ENCODE data around the gene SELENOH.
"Not testable (repeated sequence)": the region's sequence is repeated elsewhere in the genome, so short reads cannot be mapped to it uniquely, and the experiment has no call there.

Gene SELENOH, protein sequence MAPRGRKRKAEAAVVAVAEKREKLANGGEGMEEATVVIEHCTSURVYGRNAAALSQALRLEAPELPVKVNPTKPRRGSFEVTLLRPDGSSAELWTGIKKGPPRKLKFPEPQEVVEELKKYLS

DNA sequence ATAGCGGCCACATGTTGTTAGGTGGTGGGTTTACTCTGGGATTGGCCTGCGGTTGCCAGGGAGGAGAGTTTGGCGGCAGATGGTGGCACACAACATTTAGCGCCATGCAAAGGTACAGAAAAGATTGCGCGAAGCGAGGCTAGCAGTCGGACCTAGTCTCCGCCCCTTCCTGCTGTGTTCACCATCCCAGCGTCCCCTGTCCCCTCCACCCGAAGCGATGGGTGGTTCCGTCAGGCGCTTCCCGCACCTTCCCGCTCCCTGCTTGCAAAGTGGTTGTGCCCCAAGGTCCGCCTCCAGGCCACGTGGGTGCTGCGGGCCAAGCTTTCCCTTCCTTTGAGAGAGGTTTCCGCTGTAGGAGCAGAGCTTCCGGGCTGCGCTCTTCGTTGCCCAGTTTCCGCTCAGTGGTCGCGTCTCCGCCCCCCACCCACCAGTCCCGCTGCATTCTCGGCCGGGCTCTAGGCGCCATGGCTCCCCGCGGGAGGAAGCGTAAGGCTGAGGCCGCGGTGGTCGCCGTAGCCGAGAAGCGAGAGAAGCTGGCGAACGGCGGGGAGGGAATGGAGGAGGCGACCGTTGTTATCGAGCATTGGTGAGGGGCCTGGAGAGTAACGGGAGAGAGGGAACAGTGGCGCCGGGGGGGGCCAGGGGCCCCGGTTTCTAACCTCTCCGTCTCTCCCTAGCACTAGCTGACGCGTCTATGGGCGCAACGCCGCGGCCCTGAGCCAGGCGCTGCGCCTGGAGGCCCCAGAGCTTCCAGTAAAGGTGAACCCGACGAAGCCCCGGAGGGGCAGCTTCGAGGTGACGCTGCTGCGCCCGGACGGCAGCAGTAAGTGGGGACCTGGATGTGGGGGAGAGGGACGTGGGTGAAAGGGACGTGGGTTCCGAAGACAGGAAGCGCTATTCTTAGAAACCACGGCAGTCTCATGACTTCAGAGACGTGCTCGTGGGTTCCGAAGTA is at the start of gene SELENOH:
Gene SELENOH, plus strand, starts transcription at position 360 of the 955 bp plus-strand sequence. Its CDS starts 105 bp downstream, at position 465.
- Histone ChIP-seq H3K36me3 (ENCODE audit: control insufficient read depth in 2 of 2, insufficient read depth in 2 of 2, low read length in 2 of 2) (peaks cover 32 to 39% of the 10 kb centered on the region in 2 donors), H3K4me1 (ENCODE audit: control insufficient read depth, insufficient read depth, low read length) (peaks cover 13% of the 10 kb centered on the region), H3K9me3 (ENCODE audit: control insufficient read depth in 2 of 2, low read length in 2 of 2) (no peaks in the 10 kb centered on the region), H3K27ac (ENCODE audit: low read length) (peak within 1 kb of the TSS; percentile 85), H3K9ac (ENCODE audit: low read length in 2 of 2) (peak within 1 kb of the TSS; percentile 91 to 97), H3K4me3 (ENCODE audit: low read length in 2 of 2) (peak within 1 kb of the TSS; percentile 79 to 88), H3K27me3 (ENCODE audit: control insufficient read depth in 1 of 2, insufficient read depth in 2 of 2, low read length in 2 of 2) (no peaks in the 10 kb centered on the region)

DNA sequence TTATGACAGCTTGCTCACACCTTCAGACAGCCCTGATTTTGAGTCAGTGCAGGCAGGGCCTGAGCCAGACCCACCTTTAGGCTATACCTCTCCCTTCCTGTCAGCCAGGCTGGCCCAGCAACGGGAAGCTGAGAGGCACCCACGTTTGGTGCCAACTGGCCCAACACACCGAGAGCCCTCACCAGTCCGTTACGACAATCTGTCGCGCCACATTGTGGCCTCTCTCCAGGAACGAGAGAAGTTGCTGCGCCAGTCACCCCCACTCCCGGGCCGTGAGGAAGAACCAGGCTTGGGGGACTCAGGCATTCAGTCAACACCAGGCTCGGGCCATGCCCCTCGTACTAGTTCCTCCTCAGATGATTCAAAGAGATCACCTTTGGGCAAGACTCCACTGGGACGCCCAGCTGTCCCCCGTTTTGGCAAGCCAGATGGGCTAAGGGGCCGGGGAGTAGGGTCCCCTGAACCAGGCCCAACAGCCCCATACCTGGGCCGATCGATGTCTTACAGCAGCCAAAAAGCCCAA is 42.4 kb upstream of the SELENOH start:
- no peak overlapping the region for H3K27ac ChIP-seq (ENCODE audit: low read length)
- no peak overlapping the region for H3K4me3 ChIP-seq (ENCODE audit: low read length in 2 of 2)
- H3K9ac ChIP-seq (ENCODE audit: low read length in 2 of 2), result no peak overlapping the region
- no peaks in the 10 kb centered on the region for H3K4me1 ChIP-seq (ENCODE audit: control insufficient read depth, insufficient read depth, low read length)
- H3K9me3 ChIP-seq (ENCODE audit: control insufficient read depth in 2 of 2, low read length in 2 of 2), result no peaks in the 10 kb centered on the region
- H3K27me3 ChIP-seq (ENCODE audit: control insufficient read depth in 1 of 2, insufficient read depth in 2 of 2, low read length in 2 of 2), result no peaks in the 10 kb centered on the region
- H3K36me3 ChIP-seq (ENCODE audit: control insufficient read depth in 2 of 2, insufficient read depth in 2 of 2, low read length in 2 of 2), result peaks cover 50 to 52% of the 10 kb centered on the region in 2 donors

DNA sequence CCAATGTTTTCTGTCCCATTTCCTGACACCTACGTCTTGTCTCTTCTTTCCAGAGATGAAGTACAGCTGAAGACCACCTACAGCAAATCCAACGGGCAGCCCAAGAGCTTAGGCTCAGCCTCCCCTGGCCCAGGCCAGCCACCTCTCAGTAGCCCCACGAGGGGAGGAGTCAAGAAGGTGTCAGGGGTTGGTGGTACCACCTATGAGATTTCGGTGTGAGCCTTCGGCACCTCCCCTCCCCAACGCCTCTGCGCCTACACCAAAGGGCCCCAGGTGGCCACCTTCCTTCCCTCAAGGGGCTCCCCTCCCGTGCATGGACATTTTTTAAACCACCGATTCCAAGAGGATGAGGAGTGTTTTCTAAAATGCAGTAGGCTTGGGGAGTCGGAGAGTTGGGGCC is 41.5 kb upstream of the SELENOH start:
- H3K27me3 ChIP-seq (ENCODE audit: control insufficient read depth in 1 of 2, insufficient read depth in 2 of 2, low read length in 2 of 2), result no peaks in the 10 kb centered on the region
- no peak overlapping the region for H3K4me3 ChIP-seq (ENCODE audit: low read length in 2 of 2)
- H3K4me1 ChIP-seq (ENCODE audit: control insufficient read depth, insufficient read depth, low read length), result no peaks in the 10 kb centered on the region
- no peak overlapping the region for H3K27ac ChIP-seq (ENCODE audit: low read length)
- H3K9ac ChIP-seq (ENCODE audit: low read length in 2 of 2), result no peak overlapping the region
- H3K36me3 ChIP-seq (ENCODE audit: control insufficient read depth in 2 of 2, insufficient read depth in 2 of 2, low read length in 2 of 2), result peaks cover 51 to 54% of the 10 kb centered on the region in 2 donors
- H3K9me3 ChIP-seq (ENCODE audit: control insufficient read depth in 2 of 2, low read length in 2 of 2), result no peaks in the 10 kb centered on the region

DNA sequence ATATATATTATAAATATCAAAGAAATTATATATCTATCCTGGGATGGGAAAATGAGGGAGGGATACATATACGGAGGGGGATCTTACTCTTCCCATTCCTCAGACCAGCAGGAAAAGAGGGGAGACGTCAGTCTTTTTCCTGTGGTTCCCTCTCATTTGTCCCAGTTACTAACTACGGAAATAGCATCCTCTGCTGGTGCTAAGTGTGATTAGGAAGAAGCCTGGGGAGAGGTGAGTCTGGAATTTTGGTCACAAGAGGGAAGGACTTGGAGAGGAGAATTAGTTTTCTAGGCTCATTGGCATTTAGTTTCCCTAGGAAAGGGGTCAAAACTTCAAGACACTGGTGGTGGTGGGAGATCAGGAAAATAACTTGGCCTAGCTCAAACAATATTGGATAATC is 40.9 kb upstream of the SELENOH start:
- peaks cover 51 to 57% of the 10 kb centered on the region in 2 donors for H3K36me3 ChIP-seq (ENCODE audit: control insufficient read depth in 2 of 2, insufficient read depth in 2 of 2, low read length in 2 of 2)
- H3K27ac ChIP-seq (ENCODE audit: low read length), result no peak overlapping the region
- H3K4me1 ChIP-seq (ENCODE audit: control insufficient read depth, insufficient read depth, low read length), result no peaks in the 10 kb centered on the region
- no peaks in the 10 kb centered on the region for H3K9me3 ChIP-seq (ENCODE audit: control insufficient read depth in 2 of 2, low read length in 2 of 2)
- no peaks in the 10 kb centered on the region for H3K27me3 ChIP-seq (ENCODE audit: control insufficient read depth in 1 of 2, insufficient read depth in 2 of 2, low read length in 2 of 2)
- H3K4me3 ChIP-seq (ENCODE audit: low read length in 2 of 2), result no peak overlapping the region
- peak overlapping the region in 1 of 2 donors; percentile 29 for H3K9ac ChIP-seq (ENCODE audit: low read length in 2 of 2)

DNA sequence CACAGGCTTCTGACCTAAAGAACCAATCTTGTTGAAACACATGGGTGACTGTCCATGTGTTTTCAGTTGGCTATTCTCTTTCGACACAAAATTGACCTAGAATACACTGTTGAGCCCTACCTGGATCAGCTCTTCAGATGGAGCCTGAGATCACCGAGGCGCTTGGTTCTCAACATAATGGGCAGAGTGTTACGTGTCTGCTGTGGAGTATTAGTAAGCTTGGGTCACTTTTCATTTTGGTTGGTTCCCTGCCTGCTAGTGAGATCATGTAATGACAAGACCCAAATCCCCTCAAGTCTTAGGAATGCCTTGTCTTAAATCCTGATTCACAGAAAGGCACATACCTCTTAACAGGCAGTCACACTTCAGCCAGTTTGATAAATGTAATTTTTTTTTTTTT is 38.0 kb upstream of the SELENOH start:
- no peaks in the 10 kb centered on the region for H3K9me3 ChIP-seq (ENCODE audit: control insufficient read depth in 2 of 2, low read length in 2 of 2)
- H3K27ac ChIP-seq (ENCODE audit: low read length), result no peak overlapping the region
- H3K4me1 ChIP-seq (ENCODE audit: control insufficient read depth, insufficient read depth, low read length), result no peaks in the 10 kb centered on the region
- peaks cover 33 to 44% of the 10 kb centered on the region in 2 donors for H3K36me3 ChIP-seq (ENCODE audit: control insufficient read depth in 2 of 2, insufficient read depth in 2 of 2, low read length in 2 of 2)
- no peaks in the 10 kb centered on the region for H3K27me3 ChIP-seq (ENCODE audit: control insufficient read depth in 1 of 2, insufficient read depth in 2 of 2, low read length in 2 of 2)
- H3K9ac ChIP-seq (ENCODE audit: low read length in 2 of 2), result no peak overlapping the region
- H3K4me3 ChIP-seq (ENCODE audit: low read length in 2 of 2), result no peak overlapping the region

DNA sequence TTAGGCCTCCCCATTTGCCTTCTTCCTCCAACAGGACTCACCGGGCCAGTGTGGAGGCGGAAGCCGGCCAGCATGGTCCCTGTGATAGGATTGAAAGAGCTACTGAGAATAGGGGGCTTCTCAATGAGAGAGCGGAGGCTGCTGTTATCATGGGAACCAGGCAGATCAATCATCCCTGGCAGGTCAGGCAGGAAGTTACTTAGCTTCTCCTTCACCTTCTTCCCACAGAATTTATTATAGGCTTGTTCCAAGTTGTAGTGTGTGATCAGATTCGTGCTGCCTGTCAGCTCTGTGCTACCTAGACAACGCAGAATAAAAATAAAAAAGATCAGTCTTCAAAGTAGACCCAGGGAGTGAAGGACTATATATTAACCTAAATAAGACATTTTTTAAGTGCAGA is 36.4 kb upstream of the SELENOH start:
- no peaks in the 10 kb centered on the region for H3K9me3 ChIP-seq (ENCODE audit: control insufficient read depth in 2 of 2, low read length in 2 of 2)
- no peak overlapping the region for H3K4me3 ChIP-seq (ENCODE audit: low read length in 2 of 2)
- H3K27ac ChIP-seq (ENCODE audit: low read length), result no peak overlapping the region
- H3K9ac ChIP-seq (ENCODE audit: low read length in 2 of 2), result no peak overlapping the region
- H3K4me1 ChIP-seq (ENCODE audit: control insufficient read depth, insufficient read depth, low read length), result no peaks in the 10 kb centered on the region
- H3K36me3 ChIP-seq (ENCODE audit: control insufficient read depth in 2 of 2, insufficient read depth in 2 of 2, low read length in 2 of 2), result peaks cover 22 to 30% of the 10 kb centered on the region in 2 donors
- no peaks in the 10 kb centered on the region for H3K27me3 ChIP-seq (ENCODE audit: control insufficient read depth in 1 of 2, insufficient read depth in 2 of 2, low read length in 2 of 2)

DNA sequence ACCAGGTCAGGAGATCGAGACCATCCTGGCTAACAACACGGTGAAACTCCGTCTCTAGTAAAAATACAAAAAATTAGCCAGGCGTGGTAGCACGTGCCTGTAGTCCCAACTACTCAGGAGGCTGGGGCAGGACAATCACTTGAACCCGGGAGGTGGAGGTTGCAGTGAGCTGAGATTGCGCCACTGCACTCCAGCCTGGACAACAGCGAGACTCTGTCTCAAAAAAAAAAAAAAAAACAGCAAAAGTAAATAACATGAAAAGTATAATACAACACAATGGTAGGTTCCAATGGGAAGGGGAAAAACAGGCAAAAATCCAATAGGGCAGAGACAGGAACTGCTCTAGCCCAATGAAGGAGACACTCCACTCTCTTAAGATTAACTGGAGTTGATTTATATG is 35.9 kb upstream of the SELENOH start:
- not testable (repeated sequence) for H3K9ac ChIP-seq (ENCODE audit: low read length in 2 of 2); H3K4me1 ChIP-seq (ENCODE audit: control insufficient read depth, insufficient read depth, low read length); H3K27ac ChIP-seq (ENCODE audit: low read length); H3K9me3 ChIP-seq (ENCODE audit: control insufficient read depth in 2 of 2, low read length in 2 of 2); H3K4me3 ChIP-seq (ENCODE audit: low read length in 2 of 2); H3K27me3 ChIP-seq (ENCODE audit: control insufficient read depth in 1 of 2, insufficient read depth in 2 of 2, low read length in 2 of 2)
- H3K36me3 ChIP-seq (ENCODE audit: control insufficient read depth in 2 of 2, insufficient read depth in 2 of 2, low read length in 2 of 2), result peaks cover 21 to 26% of the 10 kb centered on the region in 2 donors

DNA sequence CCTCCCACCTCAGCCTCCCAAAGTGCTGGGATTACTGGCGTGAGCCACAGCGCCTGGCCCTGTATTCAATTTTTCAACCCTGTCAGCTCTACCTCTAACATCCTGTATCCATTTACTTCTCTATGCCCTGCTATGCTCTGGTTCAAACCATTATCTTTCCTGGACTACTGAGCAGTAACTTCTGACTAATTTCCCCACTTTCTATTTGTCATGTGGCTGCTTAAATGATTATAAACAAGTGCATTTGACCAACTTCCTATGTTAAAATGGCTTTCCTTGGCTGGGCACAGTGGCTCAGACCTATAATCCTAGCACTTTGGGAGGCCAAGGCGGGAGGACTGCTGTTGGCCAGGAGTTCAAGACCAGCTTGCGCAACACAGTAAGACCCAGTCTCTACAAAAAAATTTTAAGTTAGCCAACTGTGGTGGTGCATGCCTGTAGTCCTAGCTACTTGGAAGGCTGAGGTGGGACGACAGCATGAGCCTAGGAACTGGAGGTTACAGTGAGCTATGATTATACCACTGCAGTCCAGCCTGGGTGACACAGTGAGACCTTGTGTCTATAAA is 31.4 kb upstream of the SELENOH start:
- Histone ChIP-seq H3K36me3 (ENCODE audit: control insufficient read depth in 2 of 2, insufficient read depth in 2 of 2, low read length in 2 of 2) (peaks cover 3 to 5% of the 10 kb centered on the region in 2 donors), H3K4me3 (ENCODE audit: low read length in 2 of 2) (no peak overlapping the region), H3K27ac (ENCODE audit: low read length) (no peak overlapping the region), H3K9me3 (ENCODE audit: control insufficient read depth in 2 of 2, low read length in 2 of 2) (no peaks in the 10 kb centered on the region), H3K9ac (ENCODE audit: low read length in 2 of 2) (no peak overlapping the region), H3K27me3 (ENCODE audit: control insufficient read depth in 1 of 2, insufficient read depth in 2 of 2, low read length in 2 of 2) (no peaks in the 10 kb centered on the region), H3K4me1 (ENCODE audit: control insufficient read depth, insufficient read depth, low read length) (peaks cover 32% of the 10 kb centered on the region)

DNA sequence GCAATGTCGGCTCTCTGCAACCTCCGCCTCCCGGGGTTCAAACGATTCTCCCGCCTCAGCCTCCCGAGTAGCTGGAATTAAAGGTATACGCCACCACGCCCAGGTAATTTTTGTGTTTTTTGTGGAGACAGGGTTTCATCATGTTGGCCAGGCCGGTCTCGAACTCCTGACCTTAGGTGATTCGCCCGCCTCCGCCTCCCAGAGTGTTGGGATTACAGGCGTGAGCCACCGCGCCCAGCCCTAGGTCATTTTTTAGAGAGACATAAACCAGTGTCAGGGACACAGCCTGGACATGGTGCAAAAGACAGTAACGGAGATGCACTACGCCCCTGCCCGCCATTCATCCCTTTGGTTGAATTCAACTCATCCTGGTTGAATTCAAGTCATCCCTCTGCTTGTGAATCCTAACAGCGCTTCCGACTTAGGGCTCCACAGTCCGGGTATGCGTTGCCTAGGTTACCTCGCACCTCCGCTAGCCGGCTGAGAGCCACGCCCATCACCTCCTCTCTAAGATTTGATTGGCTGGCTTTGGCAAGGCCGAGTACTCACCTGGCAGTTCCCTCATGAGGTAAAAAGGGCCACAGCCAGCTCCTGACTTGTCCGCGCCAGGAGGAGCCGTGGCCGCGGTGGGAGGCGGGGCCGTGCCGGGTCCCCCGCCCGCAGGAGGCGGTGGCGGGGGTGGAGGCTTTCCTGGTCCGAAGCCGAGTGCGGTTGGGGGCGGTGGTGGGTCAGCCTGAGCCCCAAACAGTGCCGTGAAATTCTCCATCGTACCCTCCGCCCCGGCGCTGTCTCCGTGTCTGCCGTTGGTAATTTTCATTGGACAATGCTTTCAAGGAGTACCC is 29.7 kb upstream of the SELENOH start, which contains the start of gene MED19:
Gene MED19, minus strand, starts transcription at position 802 of the 842 bp plus-strand sequence. Its CDS starts 36 bp downstream, at position 766.
- H3K27me3 ChIP-seq (ENCODE audit: control insufficient read depth in 1 of 2, insufficient read depth in 2 of 2, low read length in 2 of 2), result no peaks in the 10 kb centered on the region
- H3K9ac ChIP-seq (ENCODE audit: low read length in 2 of 2), result peak within 1 kb of the TSS; percentile 93 to 99
- H3K4me3 ChIP-seq (ENCODE audit: low read length in 2 of 2), result peak within 1 kb of the TSS; percentile 90 to 100
- H3K27ac ChIP-seq (ENCODE audit: low read length), result peak within 1 kb of the TSS; percentile 87
- no peaks in the 10 kb centered on the region for H3K9me3 ChIP-seq (ENCODE audit: control insufficient read depth in 2 of 2, low read length in 2 of 2)
- peaks cover 0 to 4% of the 10 kb centered on the region in 2 donors for H3K36me3 ChIP-seq (ENCODE audit: control insufficient read depth in 2 of 2, insufficient read depth in 2 of 2, low read length in 2 of 2)
- peaks cover 32% of the 10 kb centered on the region for H3K4me1 ChIP-seq (ENCODE audit: control insufficient read depth, insufficient read depth, low read length)
